EL (cell line): ENCODE results near the gene RAB3A.

ENCODE experiments used
- DNase-seq: peaks from one replicate; pipeline ENCODE4 v3.0.0-alpha.2; 2016

The RAB3A gene

DNA sequence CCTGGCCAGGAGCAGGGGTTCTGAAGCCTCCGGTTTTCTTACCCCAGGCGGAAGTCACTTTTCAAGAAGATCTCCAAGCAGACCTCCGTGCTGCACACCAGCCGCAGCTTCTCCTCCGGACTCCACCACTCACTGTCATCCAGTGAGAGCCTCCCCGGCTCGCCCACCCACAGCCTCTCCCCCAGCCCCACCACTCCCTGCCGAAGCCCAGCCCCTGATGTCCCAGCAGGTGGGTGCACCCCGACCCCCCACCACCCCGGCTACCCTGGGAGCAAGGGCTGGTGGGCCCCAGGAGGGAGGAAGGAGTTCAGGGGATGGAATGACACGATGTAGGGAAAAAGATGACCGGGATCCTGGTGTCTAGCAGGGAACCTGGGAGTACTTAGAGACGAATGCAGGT, 56.4 kb downstream of the RAB3A start:
- DNase-seq = no peak
